ENCODE data around the gene SPEM2. TPM values are rescaled to one million over a fixed set of nuclear protein-coding genes. Genes with fewer than 3 reads are reported as not detected.
A peak's percentile ranks its signal among the peaks of the same experiment; 100 is the strongest.

Gene SPEM2
- total RNA-seq, 1 donor from 2014 or later = 0.14 TPM

DNA sequence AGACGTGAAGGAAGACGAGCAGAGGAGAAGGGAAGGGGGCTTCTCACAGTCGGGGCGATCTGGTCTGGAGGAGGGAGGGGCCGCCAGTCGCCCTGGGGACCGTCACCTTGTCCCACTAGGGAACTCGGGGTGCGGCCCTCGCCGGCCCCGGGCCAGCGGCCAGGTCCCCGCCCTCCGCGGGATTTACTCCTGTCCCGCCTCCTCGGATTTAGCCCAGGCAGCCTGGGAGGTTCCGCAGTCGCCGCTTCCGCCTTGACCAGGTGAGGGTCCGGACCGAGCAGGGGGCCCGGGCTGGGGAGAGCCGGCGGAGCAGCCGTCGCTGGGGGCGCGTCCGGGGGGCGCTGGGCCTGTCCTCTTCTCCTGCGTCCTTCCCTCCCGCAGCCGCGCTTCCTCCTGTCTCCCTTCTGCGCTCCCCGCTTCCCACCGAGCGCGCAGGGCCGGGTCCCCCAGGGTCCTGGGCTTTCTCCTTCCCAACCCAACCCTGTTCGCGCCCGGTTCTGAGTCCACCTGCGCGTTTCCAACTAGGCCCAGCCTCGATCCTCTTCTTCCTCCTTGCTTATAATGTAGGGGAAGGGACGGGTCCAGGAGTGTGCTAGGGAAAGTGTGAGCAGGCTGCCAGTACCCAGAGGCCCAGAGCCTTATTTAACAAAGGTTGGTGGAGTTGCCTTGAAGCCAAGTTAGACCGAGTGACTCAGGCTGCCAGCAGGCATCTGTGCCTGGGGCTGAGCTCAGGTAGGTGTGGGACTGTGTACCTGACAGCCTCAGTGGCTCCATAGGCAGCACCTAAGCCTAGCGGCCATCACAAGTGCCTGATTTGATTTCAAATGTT lies 44.3 kb upstream of the SPEM2 start, which contains the start of gene TNK1:
Gene TNK1 (plus strand): TSS at position 235 of the 829 bp plus-strand sequence. CDS start 1,838 bp downstream, outside the sequence.
- Mint-ChIP-seq H3K27ac (ENCODE audit: unreplicated experiment) (no peak within 1 kb of the TSS), H3K27me3 (ENCODE audit: low read depth, unreplicated experiment) (peaks cover 29% of the 10 kb centered on the region), H3K9me3 (ENCODE audit: unreplicated experiment) (peaks cover 13% of the 10 kb centered on the region), H3K36me3 (ENCODE audit: low read depth, unreplicated experiment) (peaks cover 6% of the 10 kb centered on the region), H3K4me3 (ENCODE audit: unreplicated experiment) (peak within 1 kb of the TSS; percentile 79), H3K4me1 (ENCODE audit: low read depth, unreplicated experiment) (no peaks in the 10 kb centered on the region)
- peaks cover 6% of the 10 kb centered on the region for H3K9me3 ChIP-seq (ENCODE audit: insufficient read depth, low read depth, low read length)
- H3K27ac ChIP-seq (ENCODE audit: low read depth, low read length) = no peak within 1 kb of the TSS
- H3K79me2 ChIP-seq (ENCODE audit: insufficient read depth, low read length) = no peaks in the 10 kb centered on the region
- peak; percentile 71 for TF ChIP-seq EZH2 (IDR thresholded peaks at IDR 0.05; ENCODE audit: insufficient read depth, low read length)
- TF ChIP-seq, protein P1, sequence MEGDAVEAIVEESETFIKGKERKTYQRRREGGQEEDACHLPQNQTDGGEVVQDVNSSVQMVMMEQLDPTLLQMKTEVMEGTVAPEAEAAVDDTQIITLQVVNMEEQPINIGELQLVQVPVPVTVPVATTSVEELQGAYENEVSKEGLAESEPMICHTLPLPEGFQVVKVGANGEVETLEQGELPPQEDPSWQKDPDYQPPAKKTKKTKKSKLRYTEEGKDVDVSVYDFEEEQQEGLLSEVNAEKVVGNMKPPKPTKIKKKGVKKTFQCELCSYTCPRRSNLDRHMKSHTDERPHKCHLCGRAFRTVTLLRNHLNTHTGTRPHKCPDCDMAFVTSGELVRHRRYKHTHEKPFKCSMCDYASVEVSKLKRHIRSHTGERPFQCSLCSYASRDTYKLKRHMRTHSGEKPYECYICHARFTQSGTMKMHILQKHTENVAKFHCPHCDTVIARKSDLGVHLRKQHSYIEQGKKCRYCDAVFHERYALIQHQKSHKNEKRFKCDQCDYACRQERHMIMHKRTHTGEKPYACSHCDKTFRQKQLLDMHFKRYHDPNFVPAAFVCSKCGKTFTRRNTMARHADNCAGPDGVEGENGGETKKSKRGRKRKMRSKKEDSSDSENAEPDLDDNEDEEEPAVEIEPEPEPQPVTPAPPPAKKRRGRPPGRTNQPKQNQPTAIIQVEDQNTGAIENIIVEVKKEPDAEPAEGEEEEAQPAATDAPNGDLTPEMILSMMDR (IDR thresholded peaks at IDR 0.05; ENCODE audit: insufficient read depth, low read depth, low read length) = no peak
- DNase-seq (ENCODE audit: low read depth) (no peak), FAIRE-seq (no peak)
- peak within 1 kb of the TSS; percentile 66 for H3K4me2 ChIP-seq (ENCODE audit: low read length)
- H3K4me1 ChIP-seq (ENCODE audit: insufficient read depth, low read length) = peaks cover 19% of the 10 kb centered on the region
- H3K9ac ChIP-seq (ENCODE audit: low read length) = no peak within 1 kb of the TSS
- H2AFZ ChIP-seq (ENCODE audit: low read depth, low read length) = no peak within 1 kb of the TSS
- H4K20me1 ChIP-seq (ENCODE audit: insufficient read depth, low read length) = peaks cover 3% of the 10 kb centered on the region
- peaks cover 40% of the 10 kb centered on the region for H3K27me3 ChIP-seq (ENCODE audit: insufficient read depth, low read length)
- no peaks in the 10 kb centered on the region for H3K36me3 ChIP-seq (ENCODE audit: insufficient read depth, low read length)
- H3K4me3 ChIP-seq (ENCODE audit: insufficient read depth, low read depth, low read length) = peak within 1 kb of the TSS; percentile 23

- Histone ChIP-seq H3K9ac (ENCODE audit: low read length) (no peak overlapping the region), H3K9me3 (ENCODE audit: insufficient read depth, low read depth, low read length) (peaks cover 6% of the 10 kb centered on the region), H3K36me3 (ENCODE audit: insufficient read depth, low read length) (no peaks in the 10 kb centered on the region), H3K27ac (ENCODE audit: low read depth, low read length) (no peak overlapping the region), H3K27me3 (ENCODE audit: insufficient read depth, low read length) (peaks cover 40% of the 10 kb centered on the region), H3K79me2 (ENCODE audit: insufficient read depth, low read length) (no peaks in the 10 kb centered on the region), H3K4me2 (ENCODE audit: low read length) (no peak overlapping the region), H2AFZ (ENCODE audit: low read depth, low read length) (no peak overlapping the region), H3K4me3 (ENCODE audit: insufficient read depth, low read depth, low read length) (no peak overlapping the region), H3K4me1 (ENCODE audit: insufficient read depth, low read length) (peaks cover 19% of the 10 kb centered on the region), H4K20me1 (ENCODE audit: insufficient read depth, low read length) (peaks cover 4% of the 10 kb centered on the region)
- Mint-ChIP-seq H3K27ac (ENCODE audit: unreplicated experiment) (no peak overlapping the region), H3K27me3 (ENCODE audit: low read depth, unreplicated experiment) (peaks cover 29% of the 10 kb centered on the region), H3K4me1 (ENCODE audit: low read depth, unreplicated experiment) (no peaks in the 10 kb centered on the region), H3K4me3 (ENCODE audit: unreplicated experiment) (no peak overlapping the region), H3K36me3 (ENCODE audit: low read depth, unreplicated experiment) (peaks cover 9% of the 10 kb centered on the region), H3K9me3 (ENCODE audit: unreplicated experiment) (peaks cover 13% of the 10 kb centered on the region)
- DNase-seq (ENCODE audit: low read depth) (no peak), FAIRE-seq (no peak)
- TF ChIP-seq EZH2 (IDR thresholded peaks at IDR 0.05; ENCODE audit: insufficient read depth, low read length) = no peak
- TF ChIP-seq, protein P1 (IDR thresholded peaks at IDR 0.05; ENCODE audit: insufficient read depth, low read depth, low read length) = no peak
Observed at GRCh38 chr17:7382901-7383300, 42.5 kb upstream of the SPEM2 start.

- Mint-ChIP-seq H3K9me3 (ENCODE audit: unreplicated experiment) (peaks cover 13% of the 10 kb centered on the region), H3K4me3 (ENCODE audit: unreplicated experiment) (no peak overlapping the region), H3K27me3 (ENCODE audit: low read depth, unreplicated experiment) (peaks cover 29% of the 10 kb centered on the region), H3K4me1 (ENCODE audit: low read depth, unreplicated experiment) (no peaks in the 10 kb centered on the region), H3K36me3 (ENCODE audit: low read depth, unreplicated experiment) (peaks cover 9% of the 10 kb centered on the region), H3K27ac (ENCODE audit: unreplicated experiment) (no peak overlapping the region)
- peaks cover 19% of the 10 kb centered on the region for H3K4me1 ChIP-seq (ENCODE audit: insufficient read depth, low read length)
- H3K36me3 ChIP-seq (ENCODE audit: insufficient read depth, low read length) = peaks cover 2% of the 10 kb centered on the region
- peak overlapping the region; percentile 69 for H2AFZ ChIP-seq (ENCODE audit: low read depth, low read length)
- peaks cover 6% of the 10 kb centered on the region for H3K9me3 ChIP-seq (ENCODE audit: insufficient read depth, low read depth, low read length)
- peaks cover 9% of the 10 kb centered on the region for H4K20me1 ChIP-seq (ENCODE audit: insufficient read depth, low read length)
- no peak for DNase-seq (ENCODE audit: low read depth)
- no peak overlapping the region for H3K9ac ChIP-seq (ENCODE audit: low read length)
- peaks cover 40% of the 10 kb centered on the region for H3K27me3 ChIP-seq (ENCODE audit: insufficient read depth, low read length)
- H3K27ac ChIP-seq (ENCODE audit: low read depth, low read length) = no peak overlapping the region
- H3K79me2 ChIP-seq (ENCODE audit: insufficient read depth, low read length) = no peaks in the 10 kb centered on the region
- TF ChIP-seq, protein P1 (IDR thresholded peaks at IDR 0.05; ENCODE audit: insufficient read depth, low read depth, low read length) = no peak
- TF ChIP-seq EZH2 (IDR thresholded peaks at IDR 0.05; ENCODE audit: insufficient read depth, low read length) = no peak
- no peak overlapping the region for H3K4me3 ChIP-seq (ENCODE audit: insufficient read depth, low read depth, low read length)
- FAIRE-seq = no peak
- H3K4me2 ChIP-seq (ENCODE audit: low read length) = peak overlapping the region; percentile 93
Observed at GRCh38 chr17:7383371-7383741, 42.1 kb upstream of the SPEM2 start.

Data from astrocyte (in vitro differentiated cells and primary cell).